Panc1 (cell line): ENCODE data around the gene DPM1.

Source experiments
- POLR2AphosphoS5 ChIP-seq: IDR thresholded peaks from 2 replicates; pipeline ENCODE4 v1.6.1; 2012; ENCODE audit warnings: mild to moderate bottlenecking, low read depth, low read length, moderate library complexity
- SIN3A ChIP-seq: IDR thresholded peaks from 2 replicates; pipeline ENCODE4 v1.6.1; 2012; ENCODE audit warnings: low read depth, mild to moderate bottlenecking, low read length, moderate library complexity, borderline replicate concordance; ENCODE audit not compliant: insufficient read depth
- TCF7L2 ChIP-seq: IDR thresholded peaks from 2 replicates; pipeline ENCODE4 v1.6.1; 2011; ENCODE audit warnings: mild to moderate bottlenecking, low read depth, low read length, inconsistent platforms
- TF ChIP-seq, protein P1 (sequence below): fragments of 450-650 bp; IDR thresholded peaks from 2 replicates; pipeline ENCODE4 v1.5.1; 2017; ENCODE audit warnings: mild to moderate bottlenecking
- TF ChIP-seq, protein P2 (sequence below), 2 experiments: IDR thresholded peaks; 2 replicates each; pipeline ENCODE4 v1.6.1; 2011 to 2012; ENCODE audit warnings: low read depth in 2 of 2, control low read depth in 1 of 2, low read length in 1 of 2, mild to moderate bottlenecking in 1 of 2, moderate library complexity in 1 of 2; ENCODE audit not compliant: insufficient read depth in 1 of 2

DNA sequence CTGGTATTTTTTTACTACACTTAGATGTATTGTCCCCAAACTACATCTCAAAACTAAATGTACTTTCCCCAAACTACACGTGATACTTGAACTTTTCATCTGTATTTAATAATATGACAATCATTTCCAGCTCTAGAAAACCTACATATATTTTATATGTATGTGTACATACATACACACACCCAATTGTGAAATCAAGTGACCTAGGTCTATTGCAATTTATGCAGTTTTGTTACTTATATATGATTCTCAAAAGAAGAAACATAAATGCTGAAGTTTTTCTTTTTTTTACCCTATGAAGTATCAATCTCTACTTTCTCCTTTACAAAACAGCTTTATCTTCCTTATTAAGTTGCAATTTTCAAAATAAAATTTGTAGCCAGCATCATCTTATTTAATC is 31.8 kb downstream of the DPM1 start:
- TF ChIP-seq, protein P1, sequence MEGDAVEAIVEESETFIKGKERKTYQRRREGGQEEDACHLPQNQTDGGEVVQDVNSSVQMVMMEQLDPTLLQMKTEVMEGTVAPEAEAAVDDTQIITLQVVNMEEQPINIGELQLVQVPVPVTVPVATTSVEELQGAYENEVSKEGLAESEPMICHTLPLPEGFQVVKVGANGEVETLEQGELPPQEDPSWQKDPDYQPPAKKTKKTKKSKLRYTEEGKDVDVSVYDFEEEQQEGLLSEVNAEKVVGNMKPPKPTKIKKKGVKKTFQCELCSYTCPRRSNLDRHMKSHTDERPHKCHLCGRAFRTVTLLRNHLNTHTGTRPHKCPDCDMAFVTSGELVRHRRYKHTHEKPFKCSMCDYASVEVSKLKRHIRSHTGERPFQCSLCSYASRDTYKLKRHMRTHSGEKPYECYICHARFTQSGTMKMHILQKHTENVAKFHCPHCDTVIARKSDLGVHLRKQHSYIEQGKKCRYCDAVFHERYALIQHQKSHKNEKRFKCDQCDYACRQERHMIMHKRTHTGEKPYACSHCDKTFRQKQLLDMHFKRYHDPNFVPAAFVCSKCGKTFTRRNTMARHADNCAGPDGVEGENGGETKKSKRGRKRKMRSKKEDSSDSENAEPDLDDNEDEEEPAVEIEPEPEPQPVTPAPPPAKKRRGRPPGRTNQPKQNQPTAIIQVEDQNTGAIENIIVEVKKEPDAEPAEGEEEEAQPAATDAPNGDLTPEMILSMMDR: no peak
- TF ChIP-seq SIN3A (no peak), POLR2AphosphoS5 (no peak), TCF7L2 (no peak)
- TF ChIP-seq, protein P2, sequence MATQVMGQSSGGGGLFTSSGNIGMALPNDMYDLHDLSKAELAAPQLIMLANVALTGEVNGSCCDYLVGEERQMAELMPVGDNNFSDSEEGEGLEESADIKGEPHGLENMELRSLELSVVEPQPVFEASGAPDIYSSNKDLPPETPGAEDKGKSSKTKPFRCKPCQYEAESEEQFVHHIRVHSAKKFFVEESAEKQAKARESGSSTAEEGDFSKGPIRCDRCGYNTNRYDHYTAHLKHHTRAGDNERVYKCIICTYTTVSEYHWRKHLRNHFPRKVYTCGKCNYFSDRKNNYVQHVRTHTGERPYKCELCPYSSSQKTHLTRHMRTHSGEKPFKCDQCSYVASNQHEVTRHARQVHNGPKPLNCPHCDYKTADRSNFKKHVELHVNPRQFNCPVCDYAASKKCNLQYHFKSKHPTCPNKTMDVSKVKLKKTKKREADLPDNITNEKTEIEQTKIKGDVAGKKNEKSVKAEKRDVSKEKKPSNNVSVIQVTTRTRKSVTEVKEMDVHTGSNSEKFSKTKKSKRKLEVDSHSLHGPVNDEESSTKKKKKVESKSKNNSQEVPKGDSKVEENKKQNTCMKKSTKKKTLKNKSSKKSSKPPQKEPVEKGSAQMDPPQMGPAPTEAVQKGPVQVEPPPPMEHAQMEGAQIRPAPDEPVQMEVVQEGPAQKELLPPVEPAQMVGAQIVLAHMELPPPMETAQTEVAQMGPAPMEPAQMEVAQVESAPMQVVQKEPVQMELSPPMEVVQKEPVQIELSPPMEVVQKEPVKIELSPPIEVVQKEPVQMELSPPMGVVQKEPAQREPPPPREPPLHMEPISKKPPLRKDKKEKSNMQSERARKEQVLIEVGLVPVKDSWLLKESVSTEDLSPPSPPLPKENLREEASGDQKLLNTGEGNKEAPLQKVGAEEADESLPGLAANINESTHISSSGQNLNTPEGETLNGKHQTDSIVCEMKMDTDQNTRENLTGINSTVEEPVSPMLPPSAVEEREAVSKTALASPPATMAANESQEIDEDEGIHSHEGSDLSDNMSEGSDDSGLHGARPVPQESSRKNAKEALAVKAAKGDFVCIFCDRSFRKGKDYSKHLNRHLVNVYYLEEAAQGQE (IDR thresholded peaks at IDR 0.05; ENCODE audit: insufficient read depth in 1 of 2, low read depth in 2 of 2, low read length in 1 of 2): no peak
